T1000 (cell line): ENCODE measurements around the gene POU5F2.

ENCODE experiments used
- DNase-seq: peaks from one replicate; lab custom pipeline; 2025; ENCODE audit warnings: mixed read lengths; lab: John Stamatoyannopoulos, UW

POU5F2 gene

GRCh38 chr5:93715761-93716160 is 25.6 kb downstream of the POU5F2 start:
- DNase-seq, result no peak

GRCh38 chr5:93715327-93715726 is 26.1 kb downstream of the POU5F2 start:
- no peak for DNase-seq

- no peak for DNase-seq
These were observed 33.0 kb downstream of the POU5F2 start for GRCh38 chr5:93708442-93708841.

GRCh38 chr5:93705896-93706295 is 35.5 kb downstream of the POU5F2 start:
- DNase-seq, result no peak

GRCh38 chr5:93704996-93705395 is 36.4 kb downstream of the POU5F2 start:
- no peak for DNase-seq

- DNase-seq, result no peak
These were observed 49.4 kb downstream of the POU5F2 start for GRCh38 chr5:93691997-93692396.
